Measurements from ENCODE around the gene GABBR2.

GABBR2 gene

DNA sequence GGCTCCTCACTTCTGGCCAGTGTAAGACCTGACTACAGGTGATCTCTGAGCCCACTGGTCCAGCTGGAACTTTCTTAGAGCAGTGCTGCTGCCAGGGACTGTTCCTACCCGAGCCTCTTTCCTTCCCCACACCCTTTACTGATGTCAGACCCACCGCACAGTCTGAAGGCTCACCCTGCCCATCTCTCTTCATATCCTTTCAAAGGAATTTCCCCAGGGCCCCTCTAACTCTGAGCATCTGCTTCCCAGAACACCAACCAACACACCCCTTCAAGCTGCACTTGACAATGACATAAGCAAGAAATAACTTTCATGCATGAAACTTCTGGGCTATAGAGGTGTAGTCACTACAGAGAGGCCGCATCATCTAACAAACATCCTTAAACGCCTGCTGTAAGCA lies 119.6 kb downstream of the GABBR2 start:
- TF ChIP-seq RAD21 (IDR thresholded peaks at IDR 0.05; ENCODE audit: low read depth): no peak
- TF ChIP-seq, protein P1, sequence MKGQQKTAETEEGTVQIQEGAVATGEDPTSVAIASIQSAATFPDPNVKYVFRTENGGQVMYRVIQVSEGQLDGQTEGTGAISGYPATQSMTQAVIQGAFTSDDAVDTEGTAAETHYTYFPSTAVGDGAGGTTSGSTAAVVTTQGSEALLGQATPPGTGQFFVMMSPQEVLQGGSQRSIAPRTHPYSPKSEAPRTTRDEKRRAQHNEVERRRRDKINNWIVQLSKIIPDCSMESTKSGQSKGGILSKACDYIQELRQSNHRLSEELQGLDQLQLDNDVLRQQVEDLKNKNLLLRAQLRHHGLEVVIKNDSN (IDR thresholded peaks at IDR 0.05): no peak
- TF ChIP-seq TEAD4 (IDR thresholded peaks at IDR 0.05): no peak
- no peak for TF ChIP-seq EGR1 (IDR thresholded peaks at IDR 0.05)
- no peak for TF ChIP-seq TAF1 (IDR thresholded peaks at IDR 0.05; ENCODE audit: low read depth)
- no peak for TF ChIP-seq FOXM1 (IDR thresholded peaks at IDR 0.05; ENCODE audit: borderline replicate concordance, low read depth)
- TF ChIP-seq, protein P2, sequence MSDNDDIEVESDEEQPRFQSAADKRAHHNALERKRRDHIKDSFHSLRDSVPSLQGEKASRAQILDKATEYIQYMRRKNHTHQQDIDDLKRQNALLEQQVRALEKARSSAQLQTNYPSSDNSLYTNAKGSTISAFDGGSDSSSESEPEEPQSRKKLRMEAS (IDR thresholded peaks at IDR 0.05): no peak
- TF ChIP-seq NFIC (IDR thresholded peaks at IDR 0.05): no peak
- no peak for TF ChIP-seq YY1 (IDR thresholded peaks at IDR 0.05; ENCODE audit: low read depth)
- TF ChIP-seq TCF12 (IDR thresholded peaks at IDR 0.05; ENCODE audit: low read depth): no peak
- no peak for TF ChIP-seq CEBPB (IDR thresholded peaks at IDR 0.05)
- TF ChIP-seq CREB1 (IDR thresholded peaks at IDR 0.05; ENCODE audit: low read depth): no peak
- no peak for TF ChIP-seq ZBTB7A (IDR thresholded peaks at IDR 0.05; ENCODE audit: low read depth)
- no peak for TF ChIP-seq EP300 (IDR thresholded peaks at IDR 0.05; ENCODE audit: borderline replicate concordance)
- TF ChIP-seq, protein P3, sequence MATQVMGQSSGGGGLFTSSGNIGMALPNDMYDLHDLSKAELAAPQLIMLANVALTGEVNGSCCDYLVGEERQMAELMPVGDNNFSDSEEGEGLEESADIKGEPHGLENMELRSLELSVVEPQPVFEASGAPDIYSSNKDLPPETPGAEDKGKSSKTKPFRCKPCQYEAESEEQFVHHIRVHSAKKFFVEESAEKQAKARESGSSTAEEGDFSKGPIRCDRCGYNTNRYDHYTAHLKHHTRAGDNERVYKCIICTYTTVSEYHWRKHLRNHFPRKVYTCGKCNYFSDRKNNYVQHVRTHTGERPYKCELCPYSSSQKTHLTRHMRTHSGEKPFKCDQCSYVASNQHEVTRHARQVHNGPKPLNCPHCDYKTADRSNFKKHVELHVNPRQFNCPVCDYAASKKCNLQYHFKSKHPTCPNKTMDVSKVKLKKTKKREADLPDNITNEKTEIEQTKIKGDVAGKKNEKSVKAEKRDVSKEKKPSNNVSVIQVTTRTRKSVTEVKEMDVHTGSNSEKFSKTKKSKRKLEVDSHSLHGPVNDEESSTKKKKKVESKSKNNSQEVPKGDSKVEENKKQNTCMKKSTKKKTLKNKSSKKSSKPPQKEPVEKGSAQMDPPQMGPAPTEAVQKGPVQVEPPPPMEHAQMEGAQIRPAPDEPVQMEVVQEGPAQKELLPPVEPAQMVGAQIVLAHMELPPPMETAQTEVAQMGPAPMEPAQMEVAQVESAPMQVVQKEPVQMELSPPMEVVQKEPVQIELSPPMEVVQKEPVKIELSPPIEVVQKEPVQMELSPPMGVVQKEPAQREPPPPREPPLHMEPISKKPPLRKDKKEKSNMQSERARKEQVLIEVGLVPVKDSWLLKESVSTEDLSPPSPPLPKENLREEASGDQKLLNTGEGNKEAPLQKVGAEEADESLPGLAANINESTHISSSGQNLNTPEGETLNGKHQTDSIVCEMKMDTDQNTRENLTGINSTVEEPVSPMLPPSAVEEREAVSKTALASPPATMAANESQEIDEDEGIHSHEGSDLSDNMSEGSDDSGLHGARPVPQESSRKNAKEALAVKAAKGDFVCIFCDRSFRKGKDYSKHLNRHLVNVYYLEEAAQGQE (IDR thresholded peaks at IDR 0.05; ENCODE audit: low read depth): no peak

DNA sequence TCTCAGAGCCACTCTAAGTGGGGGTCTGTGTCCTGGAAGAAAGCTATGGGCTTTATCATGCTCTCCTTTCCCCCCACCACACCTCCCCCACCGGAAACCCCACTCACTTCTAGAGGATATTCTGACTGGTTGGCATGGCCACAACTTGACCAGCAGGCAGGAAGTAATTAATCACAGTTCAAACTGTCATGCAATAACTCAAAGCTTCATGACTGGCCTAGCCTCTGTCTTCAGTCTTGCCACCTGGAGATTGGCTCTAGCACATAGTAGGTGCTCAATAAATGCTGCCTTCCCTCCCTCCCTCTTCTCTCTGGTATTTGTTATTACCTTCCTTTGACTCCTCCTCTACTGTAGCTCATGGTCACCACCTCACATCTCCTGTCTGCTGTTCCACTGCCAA lies 124.7 kb downstream of the GABBR2 start:
- TF ChIP-seq, protein P2 (IDR thresholded peaks at IDR 0.05): no peak
- TF ChIP-seq, protein P3 (IDR thresholded peaks at IDR 0.05; ENCODE audit: low read depth): no peak
- no peak for TF ChIP-seq TCF12 (IDR thresholded peaks at IDR 0.05; ENCODE audit: low read depth)

DNA sequence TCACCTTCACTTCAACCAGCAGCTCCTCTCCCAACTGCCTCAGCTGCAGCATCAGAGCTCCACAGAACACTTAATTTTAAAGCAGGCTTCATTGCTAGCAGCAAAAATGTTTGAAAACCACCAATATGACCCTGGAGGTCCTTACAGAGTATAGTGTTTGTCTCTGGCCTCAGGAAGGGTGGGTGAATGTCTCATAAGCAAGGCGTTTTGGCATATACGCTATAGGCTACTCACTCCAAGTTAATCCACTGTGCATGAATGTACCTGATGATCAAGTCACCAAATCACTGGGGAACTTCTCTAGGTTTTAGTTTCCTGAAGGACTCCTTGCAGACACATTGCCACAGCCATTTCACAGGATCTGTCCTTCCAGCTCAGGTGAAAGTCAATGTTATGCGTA lies 125.3 kb downstream of the GABBR2 start:
- TF ChIP-seq, protein P2 (IDR thresholded peaks at IDR 0.05): no peak
- TF ChIP-seq NFIC (IDR thresholded peaks at IDR 0.05) (no peak), FOXM1 (IDR thresholded peaks at IDR 0.05; ENCODE audit: borderline replicate concordance, low read depth) (no peak), TEAD4 (IDR thresholded peaks at IDR 0.05) (no peak), EGR1 (IDR thresholded peaks at IDR 0.05) (no peak), YY1 (IDR thresholded peaks at IDR 0.05; ENCODE audit: low read depth) (no peak), ZBTB7A (IDR thresholded peaks at IDR 0.05; ENCODE audit: low read depth) (no peak), TAF1 (IDR thresholded peaks at IDR 0.05; ENCODE audit: low read depth) (no peak)

DNA sequence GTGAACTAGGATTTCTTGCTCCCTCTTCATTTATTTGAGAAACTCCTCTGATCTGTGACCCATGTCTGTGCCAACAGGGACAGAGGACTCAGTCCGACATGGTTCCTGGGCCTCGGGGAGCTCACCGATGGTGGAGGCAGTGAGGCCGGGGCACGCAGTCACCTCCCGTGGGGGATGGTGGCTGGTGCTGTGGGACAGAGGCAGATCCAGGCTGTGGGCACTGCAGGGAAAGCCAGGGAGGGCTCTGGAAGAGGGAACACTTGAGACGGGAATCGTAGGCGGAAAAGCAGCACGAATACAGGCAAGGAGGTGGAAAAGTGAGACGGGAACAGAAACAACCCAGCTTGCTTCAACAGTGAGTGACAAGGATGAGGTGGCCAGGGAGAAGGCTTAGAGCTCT lies 127.8 kb downstream of the GABBR2 start:
- TF ChIP-seq TEAD4 (IDR thresholded peaks at IDR 0.05) (no peak), CREB1 (IDR thresholded peaks at IDR 0.05; ENCODE audit: low read depth) (no peak), EP300 (IDR thresholded peaks at IDR 0.05; ENCODE audit: borderline replicate concordance) (no peak), TAF1 (IDR thresholded peaks at IDR 0.05; ENCODE audit: low read depth) (no peak), RAD21 (IDR thresholded peaks at IDR 0.05; ENCODE audit: low read depth) (no peak), YY1 (IDR thresholded peaks at IDR 0.05; ENCODE audit: low read depth) (no peak), FOXM1 (IDR thresholded peaks at IDR 0.05; ENCODE audit: borderline replicate concordance, low read depth) (no peak), ZBTB7A (IDR thresholded peaks at IDR 0.05; ENCODE audit: low read depth) (no peak), EGR1 (IDR thresholded peaks at IDR 0.05) (no peak)
- TF ChIP-seq, protein P1 (IDR thresholded peaks at IDR 0.05): no peak

DNA sequence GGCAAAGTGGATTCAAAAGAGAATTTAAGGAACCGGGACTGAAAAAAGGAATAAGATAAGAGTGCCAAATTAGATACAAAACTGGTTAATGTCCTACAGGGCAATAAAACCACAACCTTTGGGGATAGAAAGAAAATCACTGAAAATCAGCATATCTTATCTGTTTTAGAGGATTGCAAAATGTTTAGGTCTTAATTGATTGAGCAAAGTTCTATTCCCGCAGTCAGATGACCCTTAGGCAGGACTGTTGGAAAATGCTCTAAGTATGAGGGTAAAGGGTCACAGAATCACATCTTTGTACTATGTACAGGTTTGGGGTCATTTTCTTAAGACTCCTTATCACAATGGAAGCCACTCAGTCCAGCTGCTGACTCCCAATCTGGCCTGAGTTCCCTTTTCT lies 129.0 kb downstream of the GABBR2 start:
- TF ChIP-seq TAF1 (IDR thresholded peaks at IDR 0.05; ENCODE audit: low read depth): no peak
- no peak for TF ChIP-seq CEBPB (IDR thresholded peaks at IDR 0.05)
- TF ChIP-seq, protein P2 (IDR thresholded peaks at IDR 0.05): no peak
- TF ChIP-seq, protein P1 (IDR thresholded peaks at IDR 0.05): no peak
- no peak for TF ChIP-seq EP300 (IDR thresholded peaks at IDR 0.05; ENCODE audit: borderline replicate concordance)
- no peak for TF ChIP-seq NFIC (IDR thresholded peaks at IDR 0.05)
- TF ChIP-seq RAD21 (IDR thresholded peaks at IDR 0.05; ENCODE audit: low read depth): no peak
- TF ChIP-seq FOXM1 (IDR thresholded peaks at IDR 0.05; ENCODE audit: borderline replicate concordance, low read depth): no peak
- TF ChIP-seq YY1 (IDR thresholded peaks at IDR 0.05; ENCODE audit: low read depth): no peak
- TF ChIP-seq TCF12 (IDR thresholded peaks at IDR 0.05; ENCODE audit: low read depth): no peak
- TF ChIP-seq, protein P3 (IDR thresholded peaks at IDR 0.05; ENCODE audit: low read depth): no peak
